ENCODE measurements around the gene IGSF6.
"Not testable (repeated sequence)": the region's sequence is repeated elsewhere in the genome, so short reads cannot be mapped to it uniquely, and the experiment has no call there.

Gene IGSF6

GRCh38 chr16:21651515-21651914 lies 893 bp downstream of the IGSF6 start:
- no peak for DNase-seq

GRCh38 chr16:21650521-21650920 lies 1.9 kb downstream of the IGSF6 start:
- DNase-seq: no peak

- not testable (repeated sequence) for DNase-seq
Measured at GRCh38 chr16:21649826-21650406, 2.5 kb downstream of the IGSF6 start.

GRCh38 chr16:21647562-21648164 lies 4.7 kb downstream of the IGSF6 start:
- DNase-seq: no peak

GRCh38 chr16:21646721-21647561 lies 5.5 kb downstream of the IGSF6 start:
- DNase-seq: no peak

- DNase-seq: no peak
Measured at GRCh38 chr16:21646091-21646490, 6.3 kb downstream of the IGSF6 start.

GRCh38 chr16:21645261-21645721 lies 7.1 kb downstream of the IGSF6 start:
- DNase-seq: peak; percentile 18

- DNase-seq: no peak
Measured at GRCh38 chr16:21644674-21645073, 7.7 kb downstream of the IGSF6 start.

GRCh38 chr16:21643785-21644184 lies 8.6 kb downstream of the IGSF6 start:
- no peak for DNase-seq

- DNase-seq: no peak
Measured at GRCh38 chr16:21642861-21643260, 9.5 kb downstream of the IGSF6 start.

- DNase-seq: no peak
Measured at GRCh38 chr16:21641916-21642315, 10.5 kb downstream of the IGSF6 start.

- no peak for DNase-seq
Measured at GRCh38 chr16:21639493-21639892, 12.9 kb downstream of the IGSF6 start.

- no peak for DNase-seq
Measured at GRCh38 chr16:21638573-21638975, 13.8 kb downstream of the IGSF6 start.

- no peak for DNase-seq
Measured at GRCh38 chr16:21637032-21637968, 15.1 kb downstream of the IGSF6 start.

- DNase-seq: not testable (repeated sequence)
Measured at GRCh38 chr16:21635694-21636093, 16.7 kb downstream of the IGSF6 start.

GRCh38 chr16:21634216-21634615 lies 18.2 kb downstream of the IGSF6 start:
- no peak for DNase-seq

GRCh38 chr16:21631951-21632575 lies 20.3 kb downstream of the IGSF6 start:
- DNase-seq: not testable (repeated sequence)

- DNase-seq: not testable (repeated sequence)
Measured at GRCh38 chr16:21631376-21631775, 21.0 kb downstream of the IGSF6 start.

GRCh38 chr16:21630866-21631265 lies 21.5 kb downstream of the IGSF6 start:
- not testable (repeated sequence) for DNase-seq

- DNase-seq: not testable (repeated sequence)
Measured at GRCh38 chr16:21629616-21630539, 22.5 kb downstream of the IGSF6 start.

- DNase-seq: no peak
Measured at GRCh38 chr16:21628772-21629171, 23.6 kb downstream of the IGSF6 start.
